Activated B cell treated with CpG ODN at 0.5 μM for 24 hours (primary cell): ENCODE data around the gene MSI2. TPM values are rescaled to one million over a fixed set of nuclear protein-coding genes. Genes with fewer than 3 reads are reported as not detected.

Experiments used
- ATAC-seq: fragments of 200-7000 bp; cut with Tn5 transposase; one replicate; pipeline ENCODE4 v1.10.0; 2021; ENCODE audit warnings: low read depth, mild to moderate bottlenecking, moderate library complexity
- CTCF ChIA-PET: fragments of 350-600 bp; sonication (Branson Sonifier 250); formaldehyde crosslinking; loops from one replicate; lab custom pipeline; 2021; ENCODE audit warnings: antibody characterized with exemption; lab: Charles Lee
- POLR2A ChIA-PET: fragments of 350-600 bp; sonication (Branson Sonifier 250); formaldehyde crosslinking; loops from one replicate; lab custom pipeline; 2021; ENCODE audit warnings: antibody characterized with exemption; lab: Charles Lee
- DNase-seq: peaks from one replicate; pipeline ENCODE4 v3.0.0; 2022
- H3K27ac Mint-ChIP-seq: one replicate; pipeline ENCODE4 v1.8.0; 2020; ENCODE audit warnings: mixed read lengths
- H3K27me3 Mint-ChIP-seq: one replicate; pipeline ENCODE4 v1.8.0; 2021; ENCODE audit warnings: mixed read lengths
- H3K36me3 Mint-ChIP-seq: one replicate; pipeline ENCODE4 v1.8.0; 2021; ENCODE audit warnings: low read depth, mixed read lengths
- H3K4me1 Mint-ChIP-seq: one replicate; pipeline ENCODE4 v1.8.0; 2021; ENCODE audit warnings: mixed read lengths
- H3K4me3 Mint-ChIP-seq: one replicate; pipeline ENCODE4 v1.8.0; 2020; ENCODE audit warnings: mild to moderate bottlenecking, mixed read lengths
- H3K9me3 Mint-ChIP-seq: one replicate; pipeline ENCODE4 v1.8.0; 2020; ENCODE audit warnings: mixed read lengths
- CTCF ChIP-seq: fragments of 200-600 bp; IDR thresholded peaks from one replicate; pipeline ENCODE4 v1.8.0; 2022; ENCODE audit warnings: antibody characterized with exemption, mild to moderate bottlenecking
- intact Hi-C: fragments of 100-400 bp; cut with micrococcal nuclease; formaldehyde crosslinking; loops from one replicate; pipeline ENCODE4 v1.15.1; 2024
- total RNA-seq: library from RNA; stranded (reverse); gene quantifications from 2 replicates; pipeline ENCODE4 v1.2.3, GENCODE V29; 2022

The MSI2 gene
- total RNA-seq, 1 donor from 2014 or later, result 102 TPM

GRCh38 chr17:57576744-57577143, 320.4 kb downstream of the MSI2 start:
- DNase-seq (no peak), ATAC-seq (no peak)
- TF ChIP-seq CTCF, result no peak
- Mint-ChIP-seq H3K9me3 (no peaks in the 10 kb centered on the region), H3K4me1 (peaks cover 21% of the 10 kb centered on the region), H3K27me3 (no peaks in the 10 kb centered on the region), H3K27ac (no peak overlapping the region), H3K4me3 (no peak overlapping the region), H3K36me3 (peaks cover 6% of the 10 kb centered on the region)
- ChIA-PET CTCF (no interaction called here), POLR2A (no interaction called here)
- intact Hi-C loops, result no loop called here

GRCh38 chr17:57577751-57578607, 321.7 kb downstream of the MSI2 start:
- no peak overlapping the region for H3K4me3 Mint-ChIP-seq
- ChIA-PET POLR2A (interaction anchor here (0.5 to 1.4 kb wide), 3 partner anchors 9 to 26 kb away, joined by 3 to 9 read pairs (median 5); no protein-coding TSS in a partner anchor), CTCF (interaction anchor here (0.7 to 1.8 kb wide), 3 partner anchors 20 to 335 kb away, joined by 3 to 6 read pairs (median 4); no protein-coding TSS in a partner anchor)
- no peaks in the 10 kb centered on the region for H3K27me3 Mint-ChIP-seq
- peaks cover 6% of the 10 kb centered on the region for H3K36me3 Mint-ChIP-seq
- no peak overlapping the region for H3K27ac Mint-ChIP-seq
- no peak for TF ChIP-seq CTCF
- DNase-seq (no peak), ATAC-seq (no peak)
- intact Hi-C loops, result no loop called here
- H3K9me3 Mint-ChIP-seq, result no peaks in the 10 kb centered on the region
- peaks cover 21% of the 10 kb centered on the region for H3K4me1 Mint-ChIP-seq

GRCh38 chr17:57578608-57579225, 322.4 kb downstream of the MSI2 start:
- POLR2A ChIA-PET, result interaction anchor here (0.5 to 1.4 kb wide), 3 partner anchors 10 to 123 kb away, joined by 4 to 9 read pairs (median 5); no protein-coding TSS in a partner anchor
- H3K27me3 Mint-ChIP-seq, result no peaks in the 10 kb centered on the region
- H3K4me1 Mint-ChIP-seq, result peaks cover 21% of the 10 kb centered on the region
- H3K9me3 Mint-ChIP-seq, result no peaks in the 10 kb centered on the region
- ATAC-seq, result peak; percentile 60
- peaks cover 6% of the 10 kb centered on the region for H3K36me3 Mint-ChIP-seq
- TF ChIP-seq CTCF, result no peak
- CTCF ChIA-PET, result interaction anchor here (0.7 to 1.8 kb wide), 2 partner anchors 19 to 336 kb away, joined by 4 to 6 read pairs; no protein-coding TSS in a partner anchor
- no peak for DNase-seq
- intact Hi-C loops, result no loop called here
- no peak overlapping the region for H3K4me3 Mint-ChIP-seq
- no peak overlapping the region for H3K27ac Mint-ChIP-seq

- Mint-ChIP-seq H3K4me3 (no peak overlapping the region), H3K4me1 (peaks cover 20% of the 10 kb centered on the region), H3K36me3 (peaks cover 6% of the 10 kb centered on the region), H3K27me3 (no peaks in the 10 kb centered on the region), H3K9me3 (no peaks in the 10 kb centered on the region), H3K27ac (no peak overlapping the region)
- DNase-seq (no peak), ATAC-seq (no peak)
- intact Hi-C loops, result no loop called here
- CTCF ChIA-PET, result no interaction called here
- TF ChIP-seq CTCF, result no peak
- POLR2A ChIA-PET, result interaction anchor here (0.6 kb wide), 1 partner anchor 123 kb away, joined by 4 read pairs; no protein-coding TSS in a partner anchor
These were observed 322.9 kb downstream of the MSI2 start for GRCh38 chr17:57579245-57579644.
